Panc1 (cell line): Measurements from ENCODE around the gene MOB3C. TPM values are rescaled to one million over a fixed set of nuclear protein-coding genes. Genes with fewer than 3 reads are reported as not detected.

Source experiments
- ATAC-seq: fragments of 200-7000 bp; cut with Tn5 transposase; 2 replicates; pipeline ENCODE4 v1.9.1; 2020; ENCODE audit warnings: mild to moderate bottlenecking, moderate library complexity
- BruUV-seq: library from RNA; stranded (reverse); fragments of 400-500 nt; replicated peaks from 2 replicates; lab custom pipeline; 2021; lab: Mats Ljungman, UMichigan
- CTCF ChIA-PET: fragments of 300-600 bp; sonication (Branson Sonifier 250); formaldehyde crosslinking; loops from one replicate; lab custom pipeline; 2022; ENCODE audit warnings: antibody characterized with exemption; lab: Charles Lee
- POLR2A ChIA-PET: fragments of 300-600 bp; sonication (Branson Sonifier 250); formaldehyde crosslinking; loops from one replicate; lab custom pipeline; 2022; ENCODE audit warnings: antibody characterized with exemption; lab: Charles Lee
- DNase-seq: peaks from one replicate; pipeline ENCODE4 v3.0.0-alpha.2; 2010; ENCODE audit warnings: low read depth, low spot score
- H3K27ac ChIP-seq: 2 replicates; pipeline ENCODE4 v1.5.1; 2011; ENCODE audit warnings: mild to moderate bottlenecking, low read length, inconsistent platforms
- H3K27me3 ChIP-seq: fragments of 200-500 bp; sonication (Bioruptor generic); 2 replicates; pipeline ENCODE4 v1.6.0; 2014; ENCODE audit warnings: low read length, inconsistent platforms; ENCODE audit not compliant: control insufficient read depth, insufficient read depth
- H3K36me3 ChIP-seq: fragments of 200-500 bp; sonication (Bioruptor generic); 2 replicates; pipeline ENCODE4 v1.5.1; 2014; ENCODE audit warnings: inconsistent platforms, mild to moderate bottlenecking, low read length, moderate library complexity; ENCODE audit not compliant: control insufficient read depth, insufficient read depth
- H3K4me1 ChIP-seq: 2 replicates; pipeline ENCODE4 v1.5.1; 2011; ENCODE audit warnings: inconsistent platforms, mild to moderate bottlenecking, low read length, moderate library complexity; ENCODE audit not compliant: control insufficient read depth, insufficient read depth
- H3K4me3 ChIP-seq, 2 experiments: 2 replicates each; pipeline ENCODE4 v1.5.1; 2011 to 2012; ENCODE audit warnings: low read depth in 2 of 2, low read length in 2 of 2, mild to moderate bottlenecking in 2 of 2, inconsistent platforms in 1 of 2, moderate library complexity in 1 of 2
- H3K9me3 ChIP-seq: fragments of 200-500 bp; sonication (Bioruptor generic); 2 replicates; pipeline ENCODE4 v1.5.1; 2014; ENCODE audit warnings: low read depth, mild to moderate bottlenecking, inconsistent platforms, low read length, moderate library complexity; ENCODE audit not compliant: control insufficient read depth, insufficient read depth
- POLR2AphosphoS5 ChIP-seq: IDR thresholded peaks from 2 replicates; pipeline ENCODE4 v1.6.1; 2012; ENCODE audit warnings: mild to moderate bottlenecking, low read depth, low read length, moderate library complexity
- SIN3A ChIP-seq: IDR thresholded peaks from 2 replicates; pipeline ENCODE4 v1.6.1; 2012; ENCODE audit warnings: low read depth, mild to moderate bottlenecking, low read length, moderate library complexity, borderline replicate concordance; ENCODE audit not compliant: insufficient read depth
- TCF7L2 ChIP-seq: IDR thresholded peaks from 2 replicates; pipeline ENCODE4 v1.6.1; 2011; ENCODE audit warnings: mild to moderate bottlenecking, low read depth, low read length, inconsistent platforms
- in situ Hi-C: cut with HindIII; loops from 2 replicates; pipeline ENCODE4 v1.10.0; 2016; ENCODE audit warnings: low sequenced_read_pairs, low pct_unique_long_range_greater_than_20kb
- intact Hi-C: fragments of 100-400 bp; cut with micrococcal nuclease; formaldehyde crosslinking; loops from one replicate; pipeline ENCODE4 v1.10.0; 2022; ENCODE audit not compliant: unreplicated experiment
- total RNA-seq: library from RNA; stranded (reverse); gene quantifications from one replicate; pipeline ENCODE4 v1.2.1, GENCODE V29; 2021; ENCODE audit not compliant: unreplicated experiment
- TF ChIP-seq, protein P1 (sequence below), 2 experiments: IDR thresholded peaks; 2 replicates each; pipeline ENCODE4 v1.6.1; 2011 to 2012; ENCODE audit warnings: low read depth in 2 of 2, control low read depth in 1 of 2, low read length in 1 of 2, mild to moderate bottlenecking in 1 of 2, moderate library complexity in 1 of 2; ENCODE audit not compliant: insufficient read depth in 1 of 2
- TF ChIP-seq, protein P2 (sequence below): fragments of 450-650 bp; IDR thresholded peaks from 2 replicates; pipeline ENCODE4 v1.5.1; 2017; ENCODE audit warnings: mild to moderate bottlenecking

MOB3C gene
- total RNA-seq, 1 experiment from 2014 or later, result 10.5 TPM

DNA sequence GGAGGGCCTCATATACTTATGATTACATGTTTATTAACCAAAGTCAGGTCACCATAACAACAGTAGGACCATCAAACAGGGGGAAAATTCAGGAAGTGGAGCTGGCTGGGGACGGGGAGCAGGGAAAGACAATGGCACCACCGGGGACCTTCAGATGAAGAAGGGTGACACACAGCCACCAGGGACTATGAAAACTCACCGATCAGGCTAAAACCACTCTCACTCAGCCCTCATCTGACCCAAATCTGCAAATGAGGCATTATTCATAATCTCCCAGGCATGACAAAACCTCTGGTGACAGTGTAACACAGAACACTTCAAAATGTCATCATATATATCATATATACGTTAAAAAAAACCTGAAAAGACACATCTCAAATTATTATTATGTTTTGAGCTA, 23.8 kb downstream of the MOB3C start:
- no peak for DNase-seq
- H3K9me3 ChIP-seq, result no peaks in the 10 kb centered on the region
- H3K27me3 ChIP-seq, result no peaks in the 10 kb centered on the region
- H3K4me3 ChIP-seq, result no peak overlapping the region
- intact Hi-C loops (no loop called here), in situ Hi-C loops (no loop called here)
- H3K36me3 ChIP-seq, result no peaks in the 10 kb centered on the region
- POLR2A ChIA-PET, result no interaction called here
- H3K27ac ChIP-seq, result no peak overlapping the region
- no peak for ATAC-seq
- CTCF ChIA-PET, result no interaction called here
- TF ChIP-seq, protein P1, sequence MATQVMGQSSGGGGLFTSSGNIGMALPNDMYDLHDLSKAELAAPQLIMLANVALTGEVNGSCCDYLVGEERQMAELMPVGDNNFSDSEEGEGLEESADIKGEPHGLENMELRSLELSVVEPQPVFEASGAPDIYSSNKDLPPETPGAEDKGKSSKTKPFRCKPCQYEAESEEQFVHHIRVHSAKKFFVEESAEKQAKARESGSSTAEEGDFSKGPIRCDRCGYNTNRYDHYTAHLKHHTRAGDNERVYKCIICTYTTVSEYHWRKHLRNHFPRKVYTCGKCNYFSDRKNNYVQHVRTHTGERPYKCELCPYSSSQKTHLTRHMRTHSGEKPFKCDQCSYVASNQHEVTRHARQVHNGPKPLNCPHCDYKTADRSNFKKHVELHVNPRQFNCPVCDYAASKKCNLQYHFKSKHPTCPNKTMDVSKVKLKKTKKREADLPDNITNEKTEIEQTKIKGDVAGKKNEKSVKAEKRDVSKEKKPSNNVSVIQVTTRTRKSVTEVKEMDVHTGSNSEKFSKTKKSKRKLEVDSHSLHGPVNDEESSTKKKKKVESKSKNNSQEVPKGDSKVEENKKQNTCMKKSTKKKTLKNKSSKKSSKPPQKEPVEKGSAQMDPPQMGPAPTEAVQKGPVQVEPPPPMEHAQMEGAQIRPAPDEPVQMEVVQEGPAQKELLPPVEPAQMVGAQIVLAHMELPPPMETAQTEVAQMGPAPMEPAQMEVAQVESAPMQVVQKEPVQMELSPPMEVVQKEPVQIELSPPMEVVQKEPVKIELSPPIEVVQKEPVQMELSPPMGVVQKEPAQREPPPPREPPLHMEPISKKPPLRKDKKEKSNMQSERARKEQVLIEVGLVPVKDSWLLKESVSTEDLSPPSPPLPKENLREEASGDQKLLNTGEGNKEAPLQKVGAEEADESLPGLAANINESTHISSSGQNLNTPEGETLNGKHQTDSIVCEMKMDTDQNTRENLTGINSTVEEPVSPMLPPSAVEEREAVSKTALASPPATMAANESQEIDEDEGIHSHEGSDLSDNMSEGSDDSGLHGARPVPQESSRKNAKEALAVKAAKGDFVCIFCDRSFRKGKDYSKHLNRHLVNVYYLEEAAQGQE (IDR thresholded peaks at IDR 0.05; ENCODE audit: insufficient read depth in 1 of 2, low read depth in 2 of 2, low read length in 1 of 2), result no peak
- no peak for TF ChIP-seq SIN3A
- TF ChIP-seq POLR2AphosphoS5, result no peak
- TF ChIP-seq TCF7L2, result no peak
- TF ChIP-seq, protein P2, sequence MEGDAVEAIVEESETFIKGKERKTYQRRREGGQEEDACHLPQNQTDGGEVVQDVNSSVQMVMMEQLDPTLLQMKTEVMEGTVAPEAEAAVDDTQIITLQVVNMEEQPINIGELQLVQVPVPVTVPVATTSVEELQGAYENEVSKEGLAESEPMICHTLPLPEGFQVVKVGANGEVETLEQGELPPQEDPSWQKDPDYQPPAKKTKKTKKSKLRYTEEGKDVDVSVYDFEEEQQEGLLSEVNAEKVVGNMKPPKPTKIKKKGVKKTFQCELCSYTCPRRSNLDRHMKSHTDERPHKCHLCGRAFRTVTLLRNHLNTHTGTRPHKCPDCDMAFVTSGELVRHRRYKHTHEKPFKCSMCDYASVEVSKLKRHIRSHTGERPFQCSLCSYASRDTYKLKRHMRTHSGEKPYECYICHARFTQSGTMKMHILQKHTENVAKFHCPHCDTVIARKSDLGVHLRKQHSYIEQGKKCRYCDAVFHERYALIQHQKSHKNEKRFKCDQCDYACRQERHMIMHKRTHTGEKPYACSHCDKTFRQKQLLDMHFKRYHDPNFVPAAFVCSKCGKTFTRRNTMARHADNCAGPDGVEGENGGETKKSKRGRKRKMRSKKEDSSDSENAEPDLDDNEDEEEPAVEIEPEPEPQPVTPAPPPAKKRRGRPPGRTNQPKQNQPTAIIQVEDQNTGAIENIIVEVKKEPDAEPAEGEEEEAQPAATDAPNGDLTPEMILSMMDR, result no peak
- BruUV-seq, result no TSS peak
- H3K4me1 ChIP-seq, result no peaks in the 10 kb centered on the region

DNA sequence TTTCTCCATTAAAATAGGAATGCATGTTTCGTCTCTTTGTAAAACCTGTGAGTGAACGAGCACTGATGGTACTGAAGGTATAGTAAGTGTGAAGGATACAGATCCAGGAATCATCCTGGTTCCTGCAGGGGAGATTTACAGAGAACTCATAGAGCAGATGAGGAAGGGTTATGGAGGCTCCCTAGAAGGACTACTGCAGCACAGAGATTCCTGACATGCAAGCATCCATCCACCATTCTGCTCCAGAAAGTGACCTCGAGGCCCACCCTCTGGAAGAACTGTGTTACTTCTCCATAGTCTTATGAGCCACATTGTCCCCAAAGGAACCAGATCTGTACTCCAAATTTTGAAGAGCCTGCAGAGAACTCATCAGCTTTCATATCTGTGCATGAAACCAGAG, 27.1 kb downstream of the MOB3C start:
- Histone ChIP-seq H3K27ac (no peak overlapping the region), H3K9me3 (no peaks in the 10 kb centered on the region), H3K27me3 (no peaks in the 10 kb centered on the region), H3K4me3 (no peak overlapping the region), H3K4me1 (no peaks in the 10 kb centered on the region), H3K36me3 (no peaks in the 10 kb centered on the region; the same call in 1 of the 2 replicates)
- no peak for ATAC-seq
- TF ChIP-seq, protein P1 (IDR thresholded peaks at IDR 0.05; ENCODE audit: insufficient read depth in 1 of 2, low read depth in 2 of 2, low read length in 1 of 2), result no peak
- TF ChIP-seq POLR2AphosphoS5 (no peak), TCF7L2 (no peak), SIN3A (no peak)
- TF ChIP-seq, protein P2, result no peak
- in situ Hi-C loops, result no loop called here
- no peak for DNase-seq
- ChIA-PET POLR2A (interaction anchor here (0.5 kb wide), 1 partner anchor 243 kb away, joined by 3 read pairs; no protein-coding TSS in a partner anchor), CTCF (no interaction called here)
- intact Hi-C loops, result no loop called here
- BruUV-seq, result no TSS peak
